ENCODE measurements around the gene P2RY6. TPM values are rescaled to one million over a fixed set of nuclear protein-coding genes. Genes with fewer than 3 reads are reported as not detected.
A peak's percentile ranks its signal among the peaks of the same experiment; 100 is the strongest.

Gene P2RY6
- total and polyA plus RNA-seq, 2 of the 4 experiments (the other 2 are of a cell fraction): 0.44 TPM; not detected in 1

DNA sequence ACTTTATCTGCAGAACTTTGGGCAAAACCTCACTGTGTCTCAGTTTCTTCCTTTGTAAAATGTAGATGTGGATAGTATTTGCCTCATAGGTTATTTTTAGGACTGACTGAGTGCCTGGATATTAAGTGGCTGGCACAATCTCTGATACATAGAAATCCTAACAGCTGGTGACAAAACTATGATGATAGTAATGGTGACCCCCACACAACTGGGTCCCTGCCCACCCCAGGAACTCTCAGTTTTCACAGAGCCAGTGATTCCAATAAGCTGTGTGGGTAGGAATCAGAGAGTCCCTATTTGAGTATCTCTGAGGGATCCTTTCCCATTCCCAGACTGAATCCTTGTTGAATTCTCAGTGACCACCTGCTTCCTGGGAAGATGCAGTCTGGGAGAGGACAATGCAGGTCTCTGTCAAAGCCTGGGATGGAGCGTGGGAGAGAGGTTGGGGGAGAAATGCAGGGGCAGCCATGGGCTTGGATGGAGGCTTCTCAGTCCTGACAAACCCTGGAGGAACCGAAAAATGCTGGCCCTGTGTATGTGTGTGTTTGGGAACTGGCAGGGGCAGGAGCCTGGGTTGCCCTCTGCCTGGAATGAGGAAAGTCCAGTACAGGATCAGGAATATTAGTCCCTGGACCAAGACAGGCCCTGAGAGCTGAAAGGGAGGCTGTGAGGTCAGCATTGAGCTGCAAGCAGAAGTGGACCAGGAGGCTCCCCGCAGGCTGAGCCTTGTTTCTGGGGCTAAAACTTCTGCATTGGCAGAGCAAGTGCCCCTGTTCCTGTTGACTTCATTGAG, 6.1 kb upstream of the P2RY6 start:
- in situ Hi-C loops (cut with MboI; ENCODE audit: low sequenced_read_pairs): no loop called here
- Histone ChIP-seq H3K9me3 (ENCODE audit: control insufficient read depth, insufficient read depth, low read length) (no peaks in the 10 kb centered on the region), H3K4me2 (ENCODE audit: low read depth, low read length) (no peak overlapping the region), H4K5ac (ENCODE audit: low read depth, low read length) (no peak overlapping the region), H2BK120ac (ENCODE audit: low read depth, low read length) (no peak overlapping the region), H2BK15ac (ENCODE audit: low read depth, low read length) (no peak overlapping the region), H2BK5ac (ENCODE audit: low read depth, low read length, poor library complexity, severe bottlenecking) (no peak overlapping the region), H3K4me1 (ENCODE audit: control insufficient read depth, insufficient read depth, low read length) (0 out of 2 replicates have a peak, but pooled peaks cover 2% of the 10 kb centered on the region), H4K20me1 (ENCODE audit: insufficient read depth, low read length) (no peaks in the 10 kb centered on the region), H3K18ac (ENCODE audit: low read depth, low read length) (no peak overlapping the region), H4K91ac (ENCODE audit: insufficient read depth, low read depth, low read length) (no peak overlapping the region), H2AK5ac (ENCODE audit: low read depth, low read length) (no peak overlapping the region), H3K56ac (ENCODE audit: extremely low read depth, insufficient read depth, low read length) (no peak overlapping the region), H3K79me1 (ENCODE audit: low read depth in 1 of 2, low read length in 2 of 2) (no peaks in the 10 kb centered on the region), H2AK9ac (replicated peaks; ENCODE audit: low read depth, low read length, poor library complexity) (no peak overlapping the region), H3K4ac (ENCODE audit: low read depth, low read length) (no peak overlapping the region), H3K23ac (ENCODE audit: low read depth, low read length) (no peak overlapping the region), H3K27me3 (ENCODE audit: control insufficient read depth, insufficient read depth, low read length) (peaks cover 54% of the 10 kb centered on the region), H2BK20ac (ENCODE audit: low read depth, low read length) (no peak overlapping the region), H2AFZ (replicated peaks; ENCODE audit: low read length, poor library complexity) (peak overlapping the region; percentile 6), H3K27ac (ENCODE audit: insufficient read depth, low read length) (no peak overlapping the region), H4K8ac (ENCODE audit: low read depth in 2 of 2, low read length in 2 of 2) (no peak overlapping the region), H3K9me1 (ENCODE audit: insufficient read depth, low read length) (no peaks in the 10 kb centered on the region; the same call in 1 of the 2 replicates), H3K9ac (ENCODE audit: low read depth, low read length) (no peak overlapping the region), H3K14ac (replicated peaks; ENCODE audit: low read depth, low read length) (no peak overlapping the region), H3K36me3 (ENCODE audit: control insufficient read depth, insufficient read depth, low read length) (no peaks in the 10 kb centered on the region), H3K4me3 (ENCODE audit: insufficient read depth, low read depth, low read length) (no peak overlapping the region)
- ATAC-seq (ENCODE audit: low read depth) (no peak), DNase-seq (no peak)
- POLR2A ChIA-PET (ENCODE audit: unreplicated experiment): no interaction called here
- BruUV-seq (replicated peaks): no TSS peak
- 40% methylated on average over 2 of the region's 3 CpGs; no CpG with 5 or more reads in 1 of the 2 experiments for WGBS, 2 experiments (ENCODE audit: extremely low coverage in 2 of 2, insufficient read length in 1 of 2)
- intact Hi-C loops (cut with micrococcal nuclease): no loop called here
- CTCF ChIA-PET: interaction anchor here (1.5 kb wide), 1 partner anchor 23 kb away, joined by 4 read pairs; no protein-coding TSS in a partner anchor
- dilution Hi-C loops (cut with HindIII; ENCODE audit: low sequenced_read_pairs, unreplicated experiment): no loop called here
- TF ChIP-seq MAZ (IDR thresholded peaks at IDR 0.05; ENCODE audit: borderline replicate concordance, low read depth, low read length) (no peak), SMC3 (IDR thresholded peaks at IDR 0.05; ENCODE audit: low read depth, low read length) (no peak), BHLHE40 (IDR thresholded peaks at IDR 0.05; ENCODE audit: low read depth, low read length) (no peak), RAD21 (IDR thresholded peaks at IDR 0.05; ENCODE audit: low read length) (no peak), MXI1 (IDR thresholded peaks at IDR 0.05; ENCODE audit: borderline replicate concordance, low read depth, low read length) (no peak), CEBPB (IDR thresholded peaks at IDR 0.05; ENCODE audit: low read depth, low read length) (no peak), RCOR1 (IDR thresholded peaks at IDR 0.05; ENCODE audit: insufficient replicate concordance, low read length) (no peak), POLR2A (IDR thresholded peaks at IDR 0.05; ENCODE audit: low read depth, low read length) (no peak), MAFK (IDR thresholded peaks at IDR 0.05; ENCODE audit: low read depth, low read length) (no peak), FOS (IDR thresholded peaks at IDR 0.05; ENCODE audit: low read depth, low read length) (no peak)
- TF ChIP-seq, protein P1, sequence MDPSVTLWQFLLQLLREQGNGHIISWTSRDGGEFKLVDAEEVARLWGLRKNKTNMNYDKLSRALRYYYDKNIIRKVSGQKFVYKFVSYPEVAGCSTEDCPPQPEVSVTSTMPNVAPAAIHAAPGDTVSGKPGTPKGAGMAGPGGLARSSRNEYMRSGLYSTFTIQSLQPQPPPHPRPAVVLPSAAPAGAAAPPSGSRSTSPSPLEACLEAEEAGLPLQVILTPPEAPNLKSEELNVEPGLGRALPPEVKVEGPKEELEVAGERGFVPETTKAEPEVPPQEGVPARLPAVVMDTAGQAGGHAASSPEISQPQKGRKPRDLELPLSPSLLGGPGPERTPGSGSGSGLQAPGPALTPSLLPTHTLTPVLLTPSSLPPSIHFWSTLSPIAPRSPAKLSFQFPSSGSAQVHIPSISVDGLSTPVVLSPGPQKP (IDR thresholded peaks at IDR 0.05; ENCODE audit: borderline replicate concordance, low read depth, low read length): no peak

Data from IMR-90 (cell line).